Panc1 (cell line): ENCODE data around the gene CFAP221. TPM values are rescaled to one million over a fixed set of nuclear protein-coding genes. Genes with fewer than 3 reads are reported as not detected.

Experiments used
- ATAC-seq: fragments of 200-7000 bp; cut with Tn5 transposase; 2 replicates; pipeline ENCODE4 v1.9.1; 2020; ENCODE audit warnings: mild to moderate bottlenecking, moderate library complexity
- BruUV-seq: library from RNA; stranded (reverse); fragments of 400-500 nt; replicated peaks from 2 replicates; lab custom pipeline; 2021; lab: Mats Ljungman, UMichigan
- CTCF ChIA-PET: fragments of 300-600 bp; sonication (Branson Sonifier 250); formaldehyde crosslinking; loops from one replicate; lab custom pipeline; 2022; ENCODE audit warnings: antibody characterized with exemption; lab: Charles Lee
- POLR2A ChIA-PET: fragments of 300-600 bp; sonication (Branson Sonifier 250); formaldehyde crosslinking; loops from one replicate; lab custom pipeline; 2022; ENCODE audit warnings: antibody characterized with exemption; lab: Charles Lee
- DNase-seq: peaks from one replicate; pipeline ENCODE4 v3.0.0-alpha.2; 2010; ENCODE audit warnings: low read depth, low spot score
- H3K27ac ChIP-seq: 2 replicates; pipeline ENCODE4 v1.5.1; 2011; ENCODE audit warnings: mild to moderate bottlenecking, low read length, inconsistent platforms
- H3K27me3 ChIP-seq: fragments of 200-500 bp; sonication (Bioruptor generic); 2 replicates; pipeline ENCODE4 v1.6.0; 2014; ENCODE audit warnings: low read length, inconsistent platforms; ENCODE audit not compliant: control insufficient read depth, insufficient read depth
- H3K36me3 ChIP-seq: fragments of 200-500 bp; sonication (Bioruptor generic); 2 replicates; pipeline ENCODE4 v1.5.1; 2014; ENCODE audit warnings: inconsistent platforms, mild to moderate bottlenecking, low read length, moderate library complexity; ENCODE audit not compliant: control insufficient read depth, insufficient read depth
- H3K4me1 ChIP-seq: 2 replicates; pipeline ENCODE4 v1.5.1; 2011; ENCODE audit warnings: inconsistent platforms, mild to moderate bottlenecking, low read length, moderate library complexity; ENCODE audit not compliant: control insufficient read depth, insufficient read depth
- H3K4me3 ChIP-seq, 2 experiments: 2 replicates each; pipeline ENCODE4 v1.5.1; 2011 to 2012; ENCODE audit warnings: low read depth in 2 of 2, low read length in 2 of 2, mild to moderate bottlenecking in 2 of 2, inconsistent platforms in 1 of 2, moderate library complexity in 1 of 2
- H3K9me3 ChIP-seq: fragments of 200-500 bp; sonication (Bioruptor generic); 2 replicates; pipeline ENCODE4 v1.5.1; 2014; ENCODE audit warnings: low read depth, mild to moderate bottlenecking, inconsistent platforms, low read length, moderate library complexity; ENCODE audit not compliant: control insufficient read depth, insufficient read depth
- CTCF ChIP-seq: fragments of 450-650 bp; IDR thresholded peaks from 2 replicates; pipeline ENCODE4 v1.5.1; 2017; ENCODE audit warnings: mild to moderate bottlenecking
- POLR2AphosphoS5 ChIP-seq: IDR thresholded peaks from 2 replicates; pipeline ENCODE4 v1.6.1; 2012; ENCODE audit warnings: mild to moderate bottlenecking, low read depth, low read length, moderate library complexity
- REST ChIP-seq, 2 experiments: IDR thresholded peaks; 2 replicates each; pipeline ENCODE4 v1.6.1; 2011 to 2012; ENCODE audit warnings: low read depth in 2 of 2, control low read depth in 1 of 2, low read length in 1 of 2, mild to moderate bottlenecking in 1 of 2, moderate library complexity in 1 of 2; ENCODE audit not compliant: insufficient read depth in 1 of 2
- SIN3A ChIP-seq: IDR thresholded peaks from 2 replicates; pipeline ENCODE4 v1.6.1; 2012; ENCODE audit warnings: low read depth, mild to moderate bottlenecking, low read length, moderate library complexity, borderline replicate concordance; ENCODE audit not compliant: insufficient read depth
- TCF7L2 ChIP-seq: IDR thresholded peaks from 2 replicates; pipeline ENCODE4 v1.6.1; 2011; ENCODE audit warnings: mild to moderate bottlenecking, low read depth, low read length, inconsistent platforms
- in situ Hi-C: cut with HindIII; loops from 2 replicates; pipeline ENCODE4 v1.10.0; 2016; ENCODE audit warnings: low sequenced_read_pairs, low pct_unique_long_range_greater_than_20kb
- intact Hi-C: fragments of 100-400 bp; cut with micrococcal nuclease; formaldehyde crosslinking; loops from one replicate; pipeline ENCODE4 v1.10.0; 2022; ENCODE audit not compliant: unreplicated experiment
- total RNA-seq: library from RNA; stranded (reverse); gene quantifications from one replicate; pipeline ENCODE4 v1.2.1, GENCODE V29; 2021; ENCODE audit not compliant: unreplicated experiment

The CFAP221 gene
- total RNA-seq, 1 experiment from 2014 or later = not detected

GRCh38 chr2:119549241-119549640 lies 5.0 kb downstream of the CFAP221 start:
- in situ Hi-C loops = no loop called here
- no peak for ATAC-seq
- DNase-seq = no peak
- Histone ChIP-seq H3K27ac (no peak overlapping the region), H3K36me3 (no peaks in the 10 kb centered on the region), H3K9me3 (no peaks in the 10 kb centered on the region), H3K4me1 (no peaks in the 10 kb centered on the region; the same call in 1 of the 2 replicates), H3K27me3 (peaks cover 15% of the 10 kb centered on the region), H3K4me3 (no peak overlapping the region)
- TF ChIP-seq CTCF (no peak), TCF7L2 (no peak), REST (IDR thresholded peaks at IDR 0.05; ENCODE audit: insufficient read depth in 1 of 2, low read depth in 2 of 2, low read length in 1 of 2) (no peak), POLR2AphosphoS5 (no peak), SIN3A (no peak)
- intact Hi-C loops = no loop called here
- ChIA-PET POLR2A (no interaction called here), CTCF (no interaction called here)
- no TSS peak for BruUV-seq

- Histone ChIP-seq H3K27ac (no peak overlapping the region), H3K9me3 (no peaks in the 10 kb centered on the region), H3K4me1 (no peaks in the 10 kb centered on the region), H3K27me3 (peaks cover 12% of the 10 kb centered on the region), H3K4me3 (no peak overlapping the region), H3K36me3 (no peaks in the 10 kb centered on the region)
- POLR2A ChIA-PET = no interaction called here
- intact Hi-C loops (no loop called here), in situ Hi-C loops (no loop called here)
- ATAC-seq (no peak), DNase-seq (no peak)
- CTCF ChIA-PET = no interaction called here
- no TSS peak for BruUV-seq
- TF ChIP-seq TCF7L2 (no peak), SIN3A (no peak), REST (IDR thresholded peaks at IDR 0.05; ENCODE audit: insufficient read depth in 1 of 2, low read depth in 2 of 2, low read length in 1 of 2) (no peak), CTCF (no peak), POLR2AphosphoS5 (no peak)
Observed at GRCh38 chr2:119550346-119550745, 6.1 kb downstream of the CFAP221 start.
